HG03354 (cell line): Measurements from ENCODE around the gene LARGE2.

Experiments
- ATAC-seq: cut with Tn5 transposase; IDR thresholded peaks from one replicate; pipeline ENCODE4 v1.9.1; 2021; ENCODE audit warnings: mild to moderate bottlenecking; ENCODE audit not compliant: unreplicated experiment, poor library complexity, severe bottlenecking

The LARGE2 gene

GRCh38 chr11:45942381-45942780 lies 19.9 kb downstream of the LARGE2 start:
- ATAC-seq = no peak

- ATAC-seq = no peak
These were observed 23.0 kb downstream of the LARGE2 start for GRCh38 chr11:45945397-45945999.

- ATAC-seq = no peak
These were observed 25.4 kb downstream of the LARGE2 start for GRCh38 chr11:45947885-45948284.

- no peak for ATAC-seq
These were observed 25.9 kb downstream of the LARGE2 start for GRCh38 chr11:45948356-45948755.

- no peak for ATAC-seq
These were observed 27.5 kb downstream of the LARGE2 start for GRCh38 chr11:45949992-45950407.

GRCh38 chr11:45959851-45960250 lies 37.4 kb downstream of the LARGE2 start:
- ATAC-seq = no peak

GRCh38 chr11:45960387-45961095 lies 38.1 kb downstream of the LARGE2 start:
- ATAC-seq = no peak

- no peak for ATAC-seq
These were observed 39.3 kb downstream of the LARGE2 start for GRCh38 chr11:45961751-45962240.

GRCh38 chr11:45964911-45965389 lies 42.5 kb downstream of the LARGE2 start:
- ATAC-seq = peak; percentile 84

- no peak for ATAC-seq
These were observed 45.0 kb downstream of the LARGE2 start for GRCh38 chr11:45967506-45967905.

- ATAC-seq = no peak
These were observed 46.4 kb downstream of the LARGE2 start for GRCh38 chr11:45968901-45969300.

GRCh38 chr11:45973601-45974000 lies 51.1 kb downstream of the LARGE2 start:
- no peak for ATAC-seq

- no peak for ATAC-seq
These were observed 52.4 kb downstream of the LARGE2 start for GRCh38 chr11:45974806-45975205.
